H1 (cell line): Measurements from ENCODE around the gene EMX2. TPM values are rescaled to one million over a fixed set of nuclear protein-coding genes. Genes with fewer than 3 reads are reported as not detected.

Source experiments
- CTCF ChIA-PET: fragments of 300-600 bp; sonication (Branson Sonifier 250); formaldehyde crosslinking; loops from one replicate; lab custom pipeline; 2021; ENCODE audit not compliant: partially characterized antibody; lab: Charles Lee
- POLR2A ChIA-PET: fragments of 300-600 bp; sonication (Branson Sonifier 250); formaldehyde crosslinking; loops from one replicate; lab custom pipeline; 2021; ENCODE audit warnings: inconsistent platforms; ENCODE audit not compliant: partially characterized antibody; lab: Charles Lee
- DNase-seq, 2 experiments: peaks; one replicate each; pipeline versions ENCODE4 v3.0.0 to v3.0.0-alpha.2; 2010 to 2022; ENCODE audit warnings: low spot score in 2 of 2, low read depth in 1 of 2, mixed read lengths in 1 of 2
- FAIRE-seq: peaks from 2 replicates; lab custom pipeline; 2011; peaks lifted over from hg19 to GRCh38; lab: Jason Lieb, UNC
- H2AFZ ChIP-seq: 2 replicates; pipeline ENCODE4 v1.8.1; 2012; ENCODE audit warnings: low read length, inconsistent platforms
- H2AK5ac ChIP-seq: 2 replicates; pipeline ENCODE4 v1.6.1; 2013; ENCODE audit warnings: low read depth, low read length
- H2BK120ac ChIP-seq: replicated peaks from 2 replicates; pipeline ENCODE3; 2013; ENCODE audit warnings: low read depth, low read length, inconsistent platforms
- H2BK12ac ChIP-seq: 2 replicates; pipeline ENCODE4 v1.6.1; 2013; ENCODE audit warnings: low read depth, low read length
- H2BK15ac ChIP-seq: 2 replicates; pipeline ENCODE4 v1.6.1; 2013; ENCODE audit warnings: low read length
- H2BK20ac ChIP-seq: 2 replicates; pipeline ENCODE4 v1.6.1; 2013; ENCODE audit warnings: low read length
- H2BK5ac ChIP-seq: 2 replicates; pipeline ENCODE4 v1.6.1; 2013; ENCODE audit warnings: low read depth, low read length
- H3K14ac ChIP-seq: 2 replicates; pipeline ENCODE4 v1.6.1; 2013; ENCODE audit warnings: inconsistent platforms; ENCODE audit not compliant: insufficient read length
- H3K18ac ChIP-seq: 2 replicates; pipeline ENCODE4 v1.6.1; 2013; ENCODE audit warnings: low read length; ENCODE audit errors: extremely low read depth
- H3K23ac ChIP-seq: 2 replicates; pipeline ENCODE4 v1.6.1; 2013; ENCODE audit warnings: inconsistent platforms; ENCODE audit not compliant: insufficient read length
- H3K23me2 ChIP-seq: 2 replicates; pipeline ENCODE4 v1.6.1; 2013; ENCODE audit warnings: low read depth, low read length
- H3K27ac ChIP-seq: 2 replicates; pipeline ENCODE4 v1.6.1; 2011; ENCODE audit warnings: low read depth, low read length, inconsistent platforms
- H3K27me3 ChIP-seq, 4 experiments: replicated peaks in 1 of 4; 1 replicate in 1 of 4; 2 replicates in 3 of 4; pipeline versions ENCODE4 v1.6.1 to v1.8.1; 2011 to 2013; ENCODE audit warnings: low read length in 3 of 4, mild to moderate bottlenecking in 3 of 4, inconsistent platforms in 2 of 4, mixed read lengths in 2 of 4, moderate library complexity in 1 of 4; ENCODE audit not compliant: control insufficient read depth in 3 of 4, insufficient read depth in 3 of 4; ENCODE audit errors: extremely low read depth in 1 of 4
- H3K36me3 ChIP-seq, 4 experiments: 2 replicates each; pipeline versions ENCODE4 v1.6.1 to v1.8.1; 2011 to 2013; ENCODE audit warnings: mild to moderate bottlenecking in 4 of 4, low read length in 3 of 4, moderate library complexity in 2 of 4, control low read depth in 1 of 4, inconsistent platforms in 1 of 4; ENCODE audit not compliant: insufficient read depth in 4 of 4, control insufficient read depth in 2 of 4
- H3K4ac ChIP-seq: replicated peaks from 2 replicates; pipeline ENCODE3; 2013; ENCODE audit warnings: low read length, low read depth, mixed read lengths, inconsistent platforms; ENCODE audit not compliant: insufficient read length
- H3K4me1 ChIP-seq, 4 experiments: replicated peaks in 1 of 4; 1 replicate in 1 of 4; 2 replicates in 3 of 4; pipeline versions ENCODE4 v1.6.1 to v1.8.1; 2011 to 2013; ENCODE audit warnings: low read length in 3 of 4, inconsistent platforms in 2 of 4, mixed read lengths in 1 of 4; ENCODE audit not compliant: insufficient read depth in 4 of 4, control insufficient read depth in 3 of 4
- H3K4me2 ChIP-seq, 2 experiments: 2 replicates each; pipeline versions ENCODE4 v1.6.1 to v1.8.1; 2011 to 2013; ENCODE audit warnings: low read depth in 2 of 2, low read length in 2 of 2, control low read depth in 1 of 2, inconsistent platforms in 1 of 2, mild to moderate bottlenecking in 1 of 2; ENCODE audit not compliant: insufficient read depth in 1 of 2
- H3K4me3 ChIP-seq, 4 experiments: fragments of 200-600, 300-600 bp in 1 of 4; sonication (generic), shearing (Covaris generic), sonication (Bioruptor Twin) in 1 of 4; 2 replicates each; pipeline versions ENCODE4 v1.5.1 to v1.8.1; 2011 to 2016; ENCODE audit warnings: low read length in 4 of 4, low read depth in 3 of 4, control low read depth in 2 of 4, inconsistent platforms in 2 of 4, mild to moderate bottlenecking in 2 of 4, mixed read lengths in 1 of 4, moderate library complexity in 1 of 4; ENCODE audit not compliant: insufficient read depth in 2 of 4; ENCODE audit errors: extremely low read depth in 1 of 4
- H3K56ac ChIP-seq: replicated peaks from 2 replicates; pipeline ENCODE3; 2013; ENCODE audit warnings: low read depth, mild to moderate bottlenecking, mixed read lengths, low read length, inconsistent platforms; ENCODE audit not compliant: insufficient read length
- H3K79me1 ChIP-seq: 2 replicates; pipeline ENCODE4 v1.6.1; 2013; ENCODE audit warnings: low read depth, low read length, control low read depth
- H3K79me2 ChIP-seq, 2 experiments: 2 replicates each; pipeline versions ENCODE4 v1.6.1 to v1.8.1; 2012 to 2013; ENCODE audit warnings: low read length in 2 of 2, mild to moderate bottlenecking in 2 of 2, inconsistent platforms in 1 of 2; ENCODE audit not compliant: insufficient read depth in 2 of 2, control insufficient read depth in 1 of 2
- H3K9ac ChIP-seq, 4 experiments: replicated peaks in 1 of 4; 1 replicate in 1 of 4; 2 replicates in 3 of 4; pipeline versions ENCODE4 v1.6.1 to v1.8.1; 2011 to 2013; ENCODE audit warnings: low read depth in 3 of 4, low read length in 3 of 4, control low read depth in 2 of 4, mild to moderate bottlenecking in 2 of 4, moderate library complexity in 2 of 4, inconsistent platforms in 1 of 4; ENCODE audit errors: extremely low read depth in 1 of 4
- H3K9me3 ChIP-seq, 2 experiments: 2 replicates each; pipeline versions ENCODE4 v1.6.1 to v1.8.1; 2012 to 2013; ENCODE audit warnings: mild to moderate bottlenecking in 2 of 2, moderate library complexity in 2 of 2, control low read depth in 1 of 2, inconsistent platforms in 1 of 2, low read depth in 1 of 2, low read length in 1 of 2, mixed read lengths in 1 of 2; ENCODE audit not compliant: insufficient read depth in 2 of 2
- H4K20me1 ChIP-seq, 2 experiments: replicated peaks in 1 of 2; 2 replicates each; pipeline versions ENCODE3 to v1.8.1; 2011 to 2013; ENCODE audit warnings: inconsistent platforms in 2 of 2, low read length in 2 of 2, mild to moderate bottlenecking in 1 of 2; ENCODE audit not compliant: insufficient read depth in 2 of 2, control insufficient read depth in 1 of 2
- H4K5ac ChIP-seq: 2 replicates; pipeline ENCODE4 v1.6.1; 2013; ENCODE audit warnings: low read length, low read depth, mixed read lengths, inconsistent platforms; ENCODE audit not compliant: insufficient read length
- H4K8ac ChIP-seq: 2 replicates; pipeline ENCODE4 v1.8.0; 2013; ENCODE audit warnings: mild to moderate bottlenecking, moderate library complexity, low read length, inconsistent platforms; ENCODE audit not compliant: insufficient read depth; ENCODE audit errors: extremely low read depth
- H4K91ac ChIP-seq: replicated peaks from 2 replicates; pipeline ENCODE3; 2013; ENCODE audit warnings: low read length, mixed read lengths, inconsistent platforms; ENCODE audit not compliant: insufficient read length
- CBX5 ChIP-seq: fragments of 300-800, 300-1000 bp; sonication (generic); IDR thresholded peaks from 2 replicates; pipeline ENCODE4 v1.7.1; 2016; ENCODE audit warnings: antibody characterized with exemption, low read length, low read depth
- CTBP2 ChIP-seq: IDR thresholded peaks from 2 replicates; pipeline ENCODE4 v1.7.0; 2011; ENCODE audit warnings: borderline replicate concordance, mild to moderate bottlenecking, moderate library complexity, mixed read lengths, low read length; ENCODE audit not compliant: insufficient read depth, insufficient read length
- GTF2F1 ChIP-seq: IDR thresholded peaks from 2 replicates; pipeline ENCODE4 v1.6.1; 2012; ENCODE audit warnings: low read depth, low read length, improper control_type of control experiment, borderline replicate concordance
- MAFK ChIP-seq: IDR thresholded peaks from 2 replicates; pipeline ENCODE4 v1.6.1; 2012; ENCODE audit warnings: low read depth, mild to moderate bottlenecking, improper control_type of control experiment, low read length
- SAP30 ChIP-seq: fragments of 300-600 bp; sonication (generic); IDR thresholded peaks from 2 replicates; pipeline ENCODE4 v1.7.1; 2012; ENCODE audit warnings: low read length, moderate library complexity, mild to moderate bottlenecking, inconsistent platforms; ENCODE audit not compliant: insufficient read depth, insufficient replicate concordance
- TEAD4 ChIP-seq: IDR thresholded peaks from 2 replicates; pipeline ENCODE4 v1.6.1; 2012; ENCODE audit warnings: low read depth, low read length, inconsistent platforms, mixed read lengths
- WGBS, 2 experiments: shearing (Covaris generic) in 1 of 2; methylation state at CpG; one replicate each; pipeline versions ENCODE4 v1.1.6 to v1.1.7; 2013 to 2015; ENCODE audit warnings: low lambda C conversion rate in 2 of 2, mixed read lengths in 2 of 2, inconsistent platforms in 1 of 2, low coverage in 1 of 2, missing lambda C conversion rate in 1 of 2; ENCODE audit not compliant: insufficient replicate concordance in 2 of 2, insufficient coverage in 1 of 2, insufficient read length in 1 of 2; ENCODE audit errors: extremely low coverage in 1 of 2, missing lambda C conversion rate in 1 of 2; 5-methylcytosine and 5-hydroxymethylcytosine counted together
- polyA plus RNA-seq, 7 experiments: library from polyadenylated mRNA; depleted of rRNA in 3 of 7; stranded (reverse) in 5 of 7; unstranded in 2 of 7; fragments of >200 nt in 5 of 7; fragments of 200-250 nt in 2 of 7; gene quantifications; 1 replicate in 5 of 7; 2 replicates in 1 of 7; 4 replicates in 1 of 7; pipeline versions ENCODE4 v1.2.1 to v1.2.3, GENCODE V29; 2011 to 2013; ENCODE audit warnings: missing spikeins in 2 of 7, mixed read lengths in 2 of 7
- total RNA-seq: library from RNA; stranded (reverse); fragmentation: NEBNext Ultra II Directional; extraction: Animal tissue kit (Norgen Biotek cat#: 25700); gene quantifications from 2 replicates; pipeline ENCODE4 v1.2.1, GENCODE V29; 2021

EMX2 gene
- total and polyA plus RNA-seq, 2 of the 8 experiments (the other 6 are each of a cell fraction or from before 2014, with no cell fraction given), result not detected

DNA sequence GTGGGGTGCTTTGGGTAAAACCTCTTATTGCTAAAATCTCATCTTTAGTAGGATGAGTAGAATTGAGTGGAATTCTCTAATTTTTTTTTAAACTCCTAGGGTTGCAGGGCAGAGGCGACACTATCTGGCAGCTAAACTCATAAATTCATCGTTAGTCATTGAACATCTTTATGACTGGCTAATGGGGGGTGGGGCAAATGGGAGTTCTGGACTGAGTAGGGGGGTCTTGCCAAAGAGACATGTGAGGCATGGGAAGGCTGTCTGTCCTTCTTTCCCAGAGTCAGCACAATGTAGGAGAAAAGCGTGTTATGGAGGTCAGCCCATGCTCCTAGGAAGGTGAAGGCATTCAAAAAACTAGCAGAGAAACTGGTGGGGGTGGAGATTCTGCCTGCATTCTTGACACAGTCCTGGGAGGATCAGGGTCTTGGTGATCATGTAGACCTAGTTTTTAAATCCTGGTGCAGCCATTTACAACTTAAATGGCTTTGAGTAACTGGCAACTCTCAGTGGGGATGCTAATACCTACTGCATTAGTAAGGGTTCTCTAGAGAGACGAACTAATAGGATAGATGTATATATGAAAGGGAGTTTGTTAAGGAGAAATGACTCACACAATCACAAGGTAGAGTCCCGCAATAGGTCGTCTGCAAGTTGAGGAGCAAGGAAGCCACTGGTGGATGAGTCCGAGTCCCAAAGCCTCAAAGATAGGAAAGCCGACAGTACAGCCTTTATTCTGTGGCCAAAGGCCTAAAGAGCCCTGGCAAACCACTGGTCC lies 47.7 kb downstream of the EMX2 start:
- H2BK15ac ChIP-seq, result no peak overlapping the region
- no peak overlapping the region for H3K18ac ChIP-seq
- H3K56ac ChIP-seq, result no peak overlapping the region
- no peak overlapping the region for H4K91ac ChIP-seq
- no peak overlapping the region for H3K14ac ChIP-seq
- H4K20me1 ChIP-seq, result no peaks in the 10 kb centered on the region
- no peak overlapping the region for H3K23ac ChIP-seq
- H4K8ac ChIP-seq, result no peak overlapping the region
- H3K27me3 ChIP-seq, result no peaks in the 10 kb centered on the region
- CTCF ChIA-PET, result interaction anchor here (0.7 kb wide), 3 partner anchors 10 to 695 kb away, joined by 3 to 4 read pairs (median 4); no protein-coding TSS in a partner anchor
- no peaks in the 10 kb centered on the region; the same call in 1 of the 2 replicates for H3K23me2 ChIP-seq
- H2AFZ ChIP-seq, result no peak overlapping the region
- no peak overlapping the region for H3K4me3 ChIP-seq
- no peaks in the 10 kb centered on the region for H3K4me1 ChIP-seq
- no peak overlapping the region for H2BK12ac ChIP-seq
- no peak overlapping the region for H2BK20ac ChIP-seq
- 0 out of 4 replicates have a peak, but pooled peaks cover 0 to 3% of the 10 kb centered on the region in 2 experiments for H3K9me3 ChIP-seq
- H2AK5ac ChIP-seq, result no peak overlapping the region
- WGBS, 2 experiments, result 79% methylated on average over 8 of the region's 8 CpGs; no CpG with 5 or more reads in 1 of the 2 experiments
- H4K5ac ChIP-seq, result no peak overlapping the region
- no peak overlapping the region for H2BK120ac ChIP-seq
- POLR2A ChIA-PET, result no interaction called here
- H3K36me3 ChIP-seq, result no peaks in the 10 kb centered on the region
- no peaks in the 10 kb centered on the region for H3K79me2 ChIP-seq
- H3K9ac ChIP-seq, result no peak overlapping the region
- no peak overlapping the region for H3K27ac ChIP-seq
- FAIRE-seq (no peak), DNase-seq (no peak)
- no peaks in the 10 kb centered on the region for H3K79me1 ChIP-seq
- no peak overlapping the region for H2BK5ac ChIP-seq
- no peak overlapping the region for H3K4ac ChIP-seq
- no peak overlapping the region for H3K4me2 ChIP-seq
- TF ChIP-seq MAFK, result no peak
- TF ChIP-seq TEAD4, result no peak
- TF ChIP-seq SAP30, result no peak
- TF ChIP-seq GTF2F1, result no peak
- no peak for TF ChIP-seq CBX5
- TF ChIP-seq CTBP2, result no peak
